IMR-90 (cell line): Measurements from ENCODE around the gene YBX1. TPM values are rescaled to one million over a fixed set of nuclear protein-coding genes. Genes with fewer than 3 reads are reported as not detected.

ENCODE experiments used
- ATAC-seq: fragments of 200-7000 bp; cut with Tn5 transposase; 2 replicates; pipeline ENCODE4 v1.9.1; 2020; ENCODE audit warnings: low read depth, mild to moderate bottlenecking, moderate library complexity
- BruUV-seq: library from RNA; stranded (reverse); fragments of 400-500 nt; replicated peaks from 2 replicates; lab custom pipeline; 2021; lab: Mats Ljungman, UMichigan
- CTCF ChIA-PET: fragments of 300-600 bp; formaldehyde crosslinking; extraction: SDS; loops from one replicate; lab custom pipeline; 2021; ENCODE audit warnings: antibody characterized with exemption; lab: Yijun Ruan, JAX
- POLR2A ChIA-PET: fragments of 300-600 bp; sonication (Branson Sonifier 250); formaldehyde crosslinking; loops from one replicate; lab custom pipeline; 2022; ENCODE audit warnings: antibody characterized with exemption; ENCODE audit not compliant: unreplicated experiment; lab: Charles Lee
- DNase-seq: peaks from one replicate; pipeline ENCODE4 v3.0.0; 2013
- H2AFZ ChIP-seq: replicated peaks from 2 replicates; pipeline ENCODE3; 2013; ENCODE audit warnings: low read length, mild to moderate bottlenecking; ENCODE audit not compliant: poor library complexity
- H2AK5ac ChIP-seq: 2 replicates; pipeline ENCODE4 v1.6.1; 2013; ENCODE audit warnings: low read depth, low read length, inconsistent platforms
- H2AK9ac ChIP-seq: replicated peaks from 2 replicates; pipeline ENCODE3; 2013; ENCODE audit warnings: mild to moderate bottlenecking, low read depth, low read length, moderate library complexity; ENCODE audit not compliant: poor library complexity
- H2BK120ac ChIP-seq: 2 replicates; pipeline ENCODE4 v1.6.1; 2013; ENCODE audit warnings: low read depth, low read length, inconsistent platforms
- H2BK15ac ChIP-seq: 3 replicates; pipeline ENCODE4 v1.6.1; 2013; ENCODE audit warnings: low read depth, low read length, inconsistent platforms
- H2BK20ac ChIP-seq: 2 replicates; pipeline ENCODE4 v1.6.1; 2013; ENCODE audit warnings: low read depth, mild to moderate bottlenecking, inconsistent platforms, low read length, moderate library complexity
- H2BK5ac ChIP-seq: 2 replicates; pipeline ENCODE4 v1.6.1; 2013; ENCODE audit warnings: mild to moderate bottlenecking, low read depth, low read length, inconsistent platforms; ENCODE audit not compliant: poor library complexity, severe bottlenecking
- H3K14ac ChIP-seq: replicated peaks from 2 replicates; pipeline ENCODE4 v1.6.1; 2013; ENCODE audit warnings: low read depth, low read length, inconsistent platforms
- H3K18ac ChIP-seq: 2 replicates; pipeline ENCODE4 v1.6.1; 2013; ENCODE audit warnings: low read depth, low read length, control low read depth
- H3K23ac ChIP-seq: 2 replicates; pipeline ENCODE4 v1.6.1; 2013; ENCODE audit warnings: low read depth, low read length, inconsistent platforms
- H3K27ac ChIP-seq: 2 replicates; pipeline ENCODE4 v1.5.1; 2013; ENCODE audit warnings: mild to moderate bottlenecking, control low read depth, low read length; ENCODE audit not compliant: insufficient read depth
- H3K27me3 ChIP-seq: 2 replicates; pipeline ENCODE4 v1.6.1; 2013; ENCODE audit warnings: low read length; ENCODE audit not compliant: control insufficient read depth, insufficient read depth
- H3K36me3 ChIP-seq: 2 replicates; pipeline ENCODE4 v1.6.1; 2013; ENCODE audit warnings: low read length, mixed read lengths; ENCODE audit not compliant: control insufficient read depth, insufficient read depth
- H3K4ac ChIP-seq: 2 replicates; pipeline ENCODE4 v1.6.1; 2013; ENCODE audit warnings: low read depth, low read length, inconsistent platforms
- H3K4me1 ChIP-seq: 2 replicates; pipeline ENCODE4 v1.6.1; 2013; ENCODE audit warnings: low read length, mixed read lengths; ENCODE audit not compliant: control insufficient read depth, insufficient read depth
- H3K4me2 ChIP-seq: 2 replicates; pipeline ENCODE4 v1.6.1; 2013; ENCODE audit warnings: low read depth, mild to moderate bottlenecking, control low read depth, low read length, moderate library complexity
- H3K4me3 ChIP-seq: 2 replicates; pipeline ENCODE4 v1.5.1; 2013; ENCODE audit warnings: low read depth, mild to moderate bottlenecking, control low read depth, low read length, moderate library complexity; ENCODE audit not compliant: insufficient read depth
- H3K56ac ChIP-seq: 2 replicates; pipeline ENCODE4 v1.6.1; 2013; ENCODE audit warnings: low read length, inconsistent platforms; ENCODE audit not compliant: insufficient read depth; ENCODE audit errors: extremely low read depth
- H3K79me1 ChIP-seq, 2 experiments: 2 replicates each; pipeline ENCODE4 v1.6.1; 2013; ENCODE audit warnings: low read length in 2 of 2, inconsistent platforms in 1 of 2, low read depth in 1 of 2
- H3K9ac ChIP-seq: 2 replicates; pipeline ENCODE4 v1.6.1; 2013; ENCODE audit warnings: low read depth, low read length, control low read depth
- H3K9me1 ChIP-seq: 2 replicates; pipeline ENCODE4 v1.6.1; 2013; ENCODE audit warnings: low read length, inconsistent platforms; ENCODE audit not compliant: insufficient read depth
- H3K9me3 ChIP-seq: 2 replicates; pipeline ENCODE4 v1.6.1; 2013; ENCODE audit warnings: low read length; ENCODE audit not compliant: control insufficient read depth, insufficient read depth
- H4K20me1 ChIP-seq: 2 replicates; pipeline ENCODE4 v1.6.1; 2013; ENCODE audit warnings: low read length, inconsistent platforms; ENCODE audit not compliant: insufficient read depth
- H4K5ac ChIP-seq: 2 replicates; pipeline ENCODE4 v1.6.1; 2013; ENCODE audit warnings: mild to moderate bottlenecking, low read depth, low read length, control low read depth
- H4K8ac ChIP-seq, 2 experiments: 2 replicates each; pipeline ENCODE4 v1.6.1; 2013; ENCODE audit warnings: low read depth in 2 of 2, low read length in 2 of 2, control low read depth in 1 of 2, inconsistent platforms in 1 of 2
- H4K91ac ChIP-seq: 2 replicates; pipeline ENCODE4 v1.6.1; 2013; ENCODE audit warnings: low read depth, low read length, inconsistent platforms; ENCODE audit not compliant: insufficient read depth
- BHLHE40 ChIP-seq: fragments of 150-350 bp; IDR thresholded peaks from 2 replicates; pipeline ENCODE4 v1.6.1; 2016; ENCODE audit warnings: mild to moderate bottlenecking, low read depth, low read length
- MAFK ChIP-seq: IDR thresholded peaks from 2 replicates; pipeline ENCODE4 v1.6.1; 2012; ENCODE audit warnings: low read depth, low read length, improper control_type of control experiment
- MAZ ChIP-seq: IDR thresholded peaks from 2 replicates; pipeline ENCODE4 v1.6.1; 2012; ENCODE audit warnings: low read depth, mild to moderate bottlenecking, low read length, improper control_type of control experiment, moderate library complexity, borderline replicate concordance
- MXI1 ChIP-seq: IDR thresholded peaks from 2 replicates; pipeline ENCODE4 v1.6.1; 2012; ENCODE audit warnings: low read depth, mild to moderate bottlenecking, low read length, moderate library complexity, borderline replicate concordance
- POLR2A ChIP-seq: IDR thresholded peaks from 2 replicates; pipeline ENCODE4 v1.6.1; 2012; ENCODE audit warnings: mild to moderate bottlenecking, low read depth, low read length
- WGBS, 2 experiments: methylation state at CpG; one replicate each; pipeline versions ENCODE4 v1.1.5 to v1.1.7; 2013; ENCODE audit warnings: missing lambda C conversion rate in 2 of 2; ENCODE audit not compliant: insufficient read length in 1 of 2; ENCODE audit errors: extremely low coverage in 2 of 2; 5-methylcytosine and 5-hydroxymethylcytosine counted together
- dilution Hi-C: fragments of 300-500 bp; cut with HindIII; formaldehyde crosslinking; loops from one replicate; pipeline ENCODE4 v1.14.3; 2018; ENCODE audit warnings: low sequenced_read_pairs; ENCODE audit not compliant: unreplicated experiment
- in situ Hi-C: fragments of 300-500 bp; cut with MboI; formaldehyde crosslinking; loops from 3 replicates; pipeline ENCODE4 v1.14.3; 2019; ENCODE audit warnings: low sequenced_read_pairs, inconsistent platforms, mixed read lengths
- intact Hi-C: fragments of 100-400 bp; cut with micrococcal nuclease; formaldehyde crosslinking; loops from 2 replicates; pipeline ENCODE4 v1.10.0; 2022
- polyA plus RNA-seq, 3 experiments: library from polyadenylated mRNA; depleted of rRNA; stranded (reverse); fragments of >200 nt; gene quantifications; 2 replicates each; pipeline ENCODE4 v1.2.3, GENCODE V29; 2012; ENCODE audit warnings: low replicate concordance in 1 of 3
- total RNA-seq: library from RNA; depleted of rRNA; stranded (reverse); fragments of >200 nt; gene quantifications from 2 replicates; pipeline ENCODE4 v1.2.3, GENCODE V29; 2012
- TF ChIP-seq, protein P1 (sequence below): fragments of 150-350 bp; IDR thresholded peaks from 2 replicates; pipeline ENCODE4 v1.6.1; 2016; ENCODE audit warnings: low read depth, mild to moderate bottlenecking, low read length, moderate library complexity, borderline replicate concordance

The YBX1 gene
- total and polyA plus RNA-seq, 2 of the 4 experiments (the other 2 are of a cell fraction) = 605 to 843 TPM

DNA sequence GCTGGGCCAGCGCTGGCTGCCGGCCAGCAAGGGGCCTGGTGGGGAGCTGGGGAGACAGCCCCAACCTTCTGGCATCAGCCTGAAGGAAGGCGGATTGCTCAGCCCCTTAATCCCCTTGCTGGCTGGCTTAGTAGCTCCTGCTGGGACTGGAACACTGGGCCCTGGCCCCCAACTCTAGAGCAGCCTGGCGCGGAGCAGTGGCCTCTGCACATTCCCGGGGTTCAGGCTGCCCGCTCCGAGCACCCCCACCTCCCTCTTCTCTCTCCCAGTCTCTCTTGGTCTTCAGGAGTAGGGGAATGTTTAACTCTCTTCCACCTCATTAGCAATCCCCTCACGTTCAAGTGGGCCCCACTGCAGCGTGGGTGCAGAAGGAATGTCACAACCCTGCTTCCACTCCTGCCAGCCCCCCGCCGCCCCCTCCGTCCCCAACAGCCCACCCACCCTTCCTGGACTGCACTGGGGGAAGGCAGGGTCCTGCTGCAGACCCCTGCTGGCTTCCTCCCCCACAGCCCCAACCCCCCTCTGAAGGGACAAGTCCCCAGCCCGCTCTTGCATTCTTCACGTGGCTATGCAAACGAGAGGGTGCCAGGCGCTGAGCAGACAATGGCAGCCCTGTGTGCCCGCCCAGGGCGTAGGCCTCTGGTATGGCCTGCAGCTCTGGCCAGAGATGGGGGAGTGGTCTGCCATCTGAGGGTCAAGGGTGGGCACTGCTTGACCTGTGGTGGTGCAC, 58.8 kb downstream of the YBX1 start:
- H3K9me1 ChIP-seq = no peaks in the 10 kb centered on the region
- in situ Hi-C loops = no loop called here
- H3K14ac ChIP-seq = no peak overlapping the region
- H3K4me3 ChIP-seq = no peak overlapping the region
- no peak overlapping the region for H3K9ac ChIP-seq
- no peaks in the 10 kb centered on the region for H3K9me3 ChIP-seq
- ATAC-seq (no peak), DNase-seq (no peak)
- POLR2A ChIA-PET = no interaction called here
- no peak overlapping the region for H3K56ac ChIP-seq
- no peak overlapping the region for H2BK5ac ChIP-seq
- H2BK20ac ChIP-seq = no peak overlapping the region
- H3K4me2 ChIP-seq = no peak overlapping the region
- H2AK9ac ChIP-seq = no peak overlapping the region
- H3K27me3 ChIP-seq = no peaks in the 10 kb centered on the region; the same call in 1 of the 2 replicates
- no peak overlapping the region for H2AFZ ChIP-seq
- no peaks in the 10 kb centered on the region for H3K4me1 ChIP-seq
- no peak overlapping the region for H4K5ac ChIP-seq
- CTCF ChIA-PET = no interaction called here
- no peak overlapping the region for H3K23ac ChIP-seq
- intact Hi-C loops = no loop called here
- H3K18ac ChIP-seq = no peak overlapping the region
- H3K36me3 ChIP-seq = peaks cover 5% of the 10 kb centered on the region; the same call in 1 of the 2 replicates
- no peak overlapping the region for H4K8ac ChIP-seq
- no peak overlapping the region for H2BK120ac ChIP-seq
- no TSS peak for BruUV-seq
- 21% methylated on average over 3 of the region's 19 CpGs; no CpG with 5 or more reads in 1 of the 2 experiments for WGBS, 2 experiments
- no peak overlapping the region for H2AK5ac ChIP-seq
- no peaks in the 10 kb centered on the region; a peak in 1 of 4 replicates for H3K79me1 ChIP-seq
- no peak overlapping the region for H4K91ac ChIP-seq
- peaks cover 2% of the 10 kb centered on the region; the same call in 1 of the 2 replicates for H4K20me1 ChIP-seq
- dilution Hi-C loops = no loop called here
- no peak overlapping the region for H3K27ac ChIP-seq
- H2BK15ac ChIP-seq = no peak overlapping the region
- no peak overlapping the region for H3K4ac ChIP-seq
- TF ChIP-seq MAZ (no peak), MAFK (no peak), POLR2A (no peak), BHLHE40 (no peak), MXI1 (no peak)
- TF ChIP-seq, protein P1, sequence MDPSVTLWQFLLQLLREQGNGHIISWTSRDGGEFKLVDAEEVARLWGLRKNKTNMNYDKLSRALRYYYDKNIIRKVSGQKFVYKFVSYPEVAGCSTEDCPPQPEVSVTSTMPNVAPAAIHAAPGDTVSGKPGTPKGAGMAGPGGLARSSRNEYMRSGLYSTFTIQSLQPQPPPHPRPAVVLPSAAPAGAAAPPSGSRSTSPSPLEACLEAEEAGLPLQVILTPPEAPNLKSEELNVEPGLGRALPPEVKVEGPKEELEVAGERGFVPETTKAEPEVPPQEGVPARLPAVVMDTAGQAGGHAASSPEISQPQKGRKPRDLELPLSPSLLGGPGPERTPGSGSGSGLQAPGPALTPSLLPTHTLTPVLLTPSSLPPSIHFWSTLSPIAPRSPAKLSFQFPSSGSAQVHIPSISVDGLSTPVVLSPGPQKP = no peak
